Non-pigmented ciliary epithelial cell (primary cell): Measurements from ENCODE around the gene ANO3.

Experiments
- DNase-seq: peaks from one replicate; pipeline ENCODE4 v3.0.0-alpha.2; 2010; ENCODE audit warnings: low read depth

Gene ANO3

GRCh38 chr11:26359055-26359454, 27.1 kb downstream of the ANO3 start:
- no peak for DNase-seq

- no peak for DNase-seq
Measured at GRCh38 chr11:26365284-26365683, 33.4 kb downstream of the ANO3 start.

GRCh38 chr11:26377619-26378018, 45.7 kb downstream of the ANO3 start:
- no peak for DNase-seq

DNA sequence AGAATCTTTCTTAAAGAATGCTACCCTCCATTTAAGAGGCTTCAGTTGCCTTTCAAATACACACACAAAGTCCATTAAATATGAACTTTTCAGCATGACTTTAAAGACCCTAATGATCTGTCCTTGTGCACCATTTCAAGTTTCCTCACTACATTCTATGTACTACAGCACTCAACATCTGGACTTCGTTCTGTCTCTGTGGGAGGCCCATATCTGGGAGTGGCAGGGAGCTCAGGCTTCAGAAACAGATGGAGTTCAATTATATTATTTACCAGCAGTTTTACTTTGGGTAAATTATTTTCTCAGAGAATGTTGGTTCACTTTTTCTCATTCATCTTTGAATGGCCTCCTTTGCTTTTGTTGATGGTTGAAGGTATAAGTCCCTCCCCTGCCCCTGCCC, 67.4 kb downstream of the ANO3 start:
- no peak for DNase-seq

DNA sequence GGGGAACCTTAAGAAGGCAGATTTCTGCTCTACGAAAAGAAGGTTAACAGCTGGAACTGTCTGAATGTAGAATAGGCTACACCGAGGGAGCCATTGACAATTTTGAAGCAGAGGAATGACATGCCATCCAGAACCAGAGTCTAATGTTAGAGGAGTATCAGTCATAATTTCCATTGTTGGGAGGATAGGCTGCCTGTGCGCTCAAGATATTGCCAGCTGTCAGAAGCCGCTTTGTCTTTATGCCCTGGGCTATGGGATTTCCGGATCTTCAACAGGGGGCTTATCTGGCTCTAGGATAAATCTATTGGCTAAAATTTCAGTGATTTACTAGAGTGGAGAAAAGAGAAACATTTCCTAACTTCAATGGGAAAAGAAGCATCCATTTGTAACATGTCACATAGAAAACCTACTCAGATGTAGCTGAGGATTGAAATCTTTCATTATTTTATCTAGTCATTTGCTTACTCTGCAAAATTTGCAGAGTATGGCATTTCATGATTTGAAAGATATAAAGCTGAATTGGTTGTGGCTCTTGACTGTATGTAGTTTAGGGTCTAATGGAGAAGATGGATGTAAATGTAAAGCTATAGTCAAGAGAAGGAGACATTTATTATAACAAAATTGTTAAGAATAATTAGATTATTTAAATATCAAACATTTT, 78.9 kb downstream of the ANO3 start:
- DNase-seq = no peak

- DNase-seq = no peak
Measured at GRCh38 chr11:26412955-26413354, 81.0 kb downstream of the ANO3 start.

DNA sequence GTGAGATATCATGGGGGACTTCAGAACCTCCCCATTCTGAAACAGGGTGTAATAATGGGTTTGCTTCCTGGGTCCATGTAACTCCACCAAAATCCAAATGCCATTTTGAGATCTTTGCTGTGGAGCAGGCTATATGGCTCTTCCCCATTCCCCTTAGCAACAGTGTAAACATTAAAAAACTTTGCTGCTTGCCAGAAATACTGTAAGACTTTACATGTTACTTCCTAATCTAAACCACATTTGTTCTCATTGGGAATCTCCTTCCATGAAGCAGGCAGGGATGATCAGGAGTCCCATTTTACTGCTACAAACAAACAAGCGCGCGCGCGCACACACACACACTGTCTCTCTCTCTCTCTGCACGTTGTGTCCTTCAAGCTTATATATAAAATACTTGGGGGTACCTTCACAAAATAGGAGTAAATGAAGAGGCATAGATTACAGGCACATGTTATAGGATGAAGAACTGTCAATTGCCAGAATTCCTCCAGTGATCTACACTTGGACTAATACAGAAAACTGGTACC, 86.5 kb downstream of the ANO3 start:
- DNase-seq = no peak

DNA sequence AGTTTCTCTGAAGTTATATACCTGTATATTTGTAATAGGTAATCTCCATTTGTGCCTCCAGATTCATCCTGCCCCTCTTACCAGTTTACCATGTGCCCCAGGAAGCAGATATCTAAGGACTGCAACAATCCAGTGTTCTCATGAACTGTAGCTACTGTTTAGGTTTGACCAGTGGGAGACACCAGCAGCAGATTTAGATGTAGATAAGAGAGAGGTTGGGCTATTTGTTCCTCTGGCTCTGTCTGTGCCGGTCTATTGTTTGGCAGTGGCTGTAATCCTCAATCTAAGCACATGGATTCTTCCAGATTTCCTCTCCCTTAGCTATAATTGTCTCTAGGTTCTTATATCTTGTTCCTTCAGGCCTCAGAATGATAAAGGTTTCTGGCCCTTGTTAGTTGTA, 88.4 kb downstream of the ANO3 start:
- no peak for DNase-seq

DNA sequence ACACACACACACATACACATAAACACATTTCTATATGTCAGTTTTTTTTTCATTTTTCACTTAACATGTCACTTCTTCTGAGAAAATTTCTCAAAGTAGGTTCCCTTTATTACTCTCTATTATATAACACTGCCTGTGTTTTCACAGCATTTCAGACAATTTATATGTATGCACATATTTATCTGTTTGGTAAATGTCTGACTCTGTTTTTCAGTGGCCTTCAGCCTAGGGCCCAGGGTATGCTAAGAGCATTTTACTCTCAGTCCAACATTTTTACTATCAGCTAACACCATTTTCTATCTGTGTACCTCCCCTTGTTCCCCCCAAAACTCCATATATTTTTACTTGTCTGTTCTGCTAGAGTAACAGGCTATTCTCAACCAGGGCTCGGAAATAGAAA, 92.3 kb downstream of the ANO3 start:
- DNase-seq = no peak

DNA sequence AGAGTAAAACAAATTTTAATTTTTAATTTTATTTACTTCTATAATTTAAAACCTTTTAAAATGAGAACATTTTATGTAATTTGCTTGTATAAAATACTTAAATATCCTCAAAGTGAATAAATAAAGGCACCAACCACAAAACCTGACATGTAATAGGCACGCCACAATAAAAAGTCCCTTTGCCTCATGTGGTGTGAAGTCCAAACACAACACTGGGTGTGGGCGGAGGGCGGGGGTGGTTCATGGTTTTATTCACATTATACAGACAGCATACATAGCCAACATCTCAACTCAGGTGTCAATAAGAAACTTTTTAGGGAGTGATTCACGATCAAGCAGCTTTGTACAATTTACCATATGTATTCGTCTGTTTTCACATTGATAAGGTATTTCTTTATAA, 107.9 kb downstream of the ANO3 start:
- DNase-seq = no peak

DNA sequence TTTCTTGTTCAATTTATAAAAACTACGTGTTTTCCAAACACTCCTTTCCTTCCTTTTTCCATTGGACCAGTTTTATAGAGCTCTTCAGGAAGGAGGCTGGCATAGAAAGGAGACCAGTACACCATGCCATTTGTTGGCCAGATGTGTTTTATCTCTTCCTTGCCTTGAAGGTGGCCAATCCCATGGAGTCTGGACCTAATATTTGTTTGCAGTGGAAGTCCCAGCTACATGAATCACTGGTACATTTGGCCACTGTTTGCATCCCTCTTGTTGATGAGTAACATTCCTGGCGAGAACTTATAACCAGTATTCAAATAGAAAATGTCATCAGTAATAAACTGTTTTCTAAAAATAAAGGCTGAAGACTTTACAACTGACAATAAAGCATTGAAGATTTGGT, 110.2 kb downstream of the ANO3 start:
- peak; percentile 9 for DNase-seq

GRCh38 chr11:26443617-26444016, 111.7 kb downstream of the ANO3 start:
- DNase-seq = no peak

DNA sequence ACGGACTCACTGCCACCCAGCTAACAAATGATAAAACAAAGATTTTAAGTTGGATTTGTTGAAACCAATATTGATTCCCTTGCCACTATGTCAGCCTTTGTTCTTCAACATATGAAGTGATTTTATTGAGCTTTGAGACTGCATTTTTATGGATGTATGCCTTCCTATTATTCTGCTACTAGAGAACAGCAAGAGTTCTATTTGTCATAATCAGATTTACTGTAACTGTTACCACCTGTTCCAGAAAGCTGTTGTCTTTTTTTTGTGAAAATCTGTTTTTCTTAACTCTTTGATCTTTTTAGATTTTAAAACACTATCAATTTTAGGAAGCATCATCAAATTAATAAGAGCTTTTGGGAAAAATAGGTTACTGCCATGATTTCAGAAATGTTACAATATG, 125.7 kb downstream of the ANO3 start:
- DNase-seq = no peak

GRCh38 chr11:26465274-26465673, 133.3 kb downstream of the ANO3 start:
- DNase-seq = no peak

DNA sequence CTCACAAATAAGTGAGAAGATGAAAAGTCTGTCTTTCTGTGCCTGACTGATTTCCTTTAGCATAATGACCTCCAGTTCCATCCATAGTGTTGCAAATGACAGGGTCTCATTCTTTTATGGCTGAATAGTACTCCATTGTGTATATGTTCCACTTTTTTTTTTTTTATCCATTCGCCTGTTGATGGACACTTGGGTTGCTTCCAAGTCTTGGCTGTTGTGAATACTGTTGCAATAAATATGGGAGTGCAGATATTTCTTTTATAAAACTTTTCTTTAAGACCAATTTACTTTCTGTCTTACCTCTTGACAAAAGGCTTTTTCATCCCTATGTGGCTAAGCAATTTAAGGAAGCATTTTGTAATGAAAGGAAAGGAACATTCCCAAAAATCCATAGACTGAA, 135.6 kb downstream of the ANO3 start:
- DNase-seq = no peak

- DNase-seq = no peak
Measured at GRCh38 chr11:26470992-26471391, 139.1 kb downstream of the ANO3 start.

DNA sequence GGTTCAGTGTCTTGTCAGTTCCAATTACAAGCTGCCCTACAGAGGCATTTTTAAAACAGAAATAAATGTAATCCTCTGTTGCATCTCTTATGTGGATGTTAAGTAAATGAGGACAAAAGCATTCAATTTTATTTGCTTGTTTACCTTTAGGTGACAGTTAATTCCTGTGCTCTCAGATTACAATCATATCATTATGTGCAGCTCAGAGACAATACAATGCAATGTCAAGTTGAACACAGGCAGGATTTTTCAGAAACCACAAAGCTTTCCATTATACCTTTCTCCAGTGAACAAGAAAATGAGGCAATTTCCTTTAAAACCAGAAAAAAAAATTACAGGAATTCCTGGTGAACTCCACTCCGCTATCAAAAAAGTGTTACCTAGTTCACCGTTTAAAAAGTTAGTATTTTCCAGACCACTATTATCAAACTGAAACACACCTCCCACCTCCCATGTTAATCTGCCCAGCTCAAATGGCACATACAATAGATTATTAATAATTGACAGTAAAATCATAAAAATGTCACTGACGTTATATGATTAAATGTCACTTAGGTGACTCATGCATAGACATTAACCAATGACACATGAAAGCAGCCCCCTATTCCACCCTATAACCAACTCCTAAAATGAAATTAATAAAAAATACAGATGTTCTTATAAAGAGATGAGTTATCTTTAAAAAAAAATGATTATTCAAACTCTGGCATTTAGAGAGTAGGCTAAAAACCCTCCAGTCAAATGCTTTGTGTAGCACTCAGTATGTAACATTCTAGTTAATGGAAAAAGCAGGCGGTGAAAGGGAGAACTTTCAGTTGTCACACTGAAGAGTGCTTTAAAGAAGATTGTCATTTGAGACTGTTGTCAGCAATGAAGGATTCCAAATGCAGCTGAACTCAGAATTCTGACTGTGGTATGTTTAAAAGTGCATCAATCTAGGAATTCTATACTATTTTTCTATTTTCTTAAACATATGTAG, 141.6 kb downstream of the ANO3 start:
- no peak for DNase-seq

DNA sequence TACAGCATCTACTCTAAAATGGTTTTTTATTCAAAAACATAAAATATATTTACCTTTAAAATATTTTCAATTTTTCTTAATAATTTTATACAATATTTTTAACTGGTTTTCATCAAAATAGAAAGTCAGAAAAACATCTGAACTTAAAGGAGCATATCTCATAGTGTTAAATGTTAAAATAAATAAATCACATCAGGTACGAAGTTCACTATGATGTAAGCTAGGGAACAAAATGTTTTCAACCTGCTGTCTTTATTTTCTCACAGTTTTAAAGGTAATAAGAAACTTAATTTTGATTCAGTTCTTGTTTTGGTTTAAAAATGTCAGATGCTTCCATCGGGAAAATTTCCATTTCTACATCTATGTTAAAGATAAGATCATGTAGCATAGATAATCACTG, 142.5 kb downstream of the ANO3 start:
- no peak for DNase-seq

DNA sequence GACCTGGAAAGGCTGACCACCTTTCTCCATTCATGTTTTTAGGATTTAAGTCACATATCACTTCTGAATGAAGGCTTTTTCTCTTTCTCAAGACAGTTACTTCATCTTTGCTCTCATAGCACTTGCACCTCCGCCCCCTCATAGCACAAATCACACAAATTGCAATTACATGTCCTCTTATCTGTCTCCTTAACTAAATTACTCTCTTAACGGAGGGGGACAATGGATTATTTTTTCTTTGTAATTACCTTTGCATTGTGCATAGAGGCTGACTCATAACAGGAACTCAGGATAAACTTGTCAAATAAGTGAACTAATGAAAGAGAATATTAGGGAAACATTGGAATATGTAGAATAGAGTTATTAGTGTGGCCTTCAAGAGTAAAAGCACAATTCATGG, 145.5 kb downstream of the ANO3 start:
- no peak for DNase-seq

GRCh38 chr11:26478710-26479109, 146.8 kb downstream of the ANO3 start:
- DNase-seq = no peak

- DNase-seq = no peak
Measured at GRCh38 chr11:26480041-26480440, 148.1 kb downstream of the ANO3 start.

DNA sequence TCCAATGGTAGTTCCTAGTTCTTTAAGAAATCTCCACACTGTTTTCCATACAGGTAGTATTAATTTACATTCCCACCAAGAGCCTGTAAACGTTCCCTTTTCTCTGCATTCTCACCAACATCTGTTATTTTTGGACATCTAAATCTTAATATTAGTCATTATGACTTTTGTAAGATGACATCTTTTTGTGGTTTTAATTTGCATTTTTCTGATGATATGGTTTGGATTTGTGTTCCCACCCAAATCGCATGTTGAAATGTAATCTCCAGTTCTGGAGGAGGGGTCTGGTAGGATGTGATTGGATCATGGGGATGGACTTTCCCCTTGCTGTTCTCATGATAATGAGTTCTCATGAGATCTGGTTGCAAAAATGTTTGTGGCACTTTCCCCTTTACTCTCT, 151.2 kb downstream of the ANO3 start:
- no peak for DNase-seq

GRCh38 chr11:26490546-26490945, 158.6 kb downstream of the ANO3 start:
- no peak for DNase-seq
